ENCODE results near the gene USP37. TPM values are rescaled to one million over a fixed set of nuclear protein-coding genes. Genes with fewer than 3 reads are reported as not detected.

USP37 gene
- polyA plus RNA-seq, 1 of the 3 experiments (the other 2 are of a cell fraction) = 0.95 TPM

GRCh38 chr2:218607436-218608115 lies 39.4 kb upstream of the USP37 start, which contains the start of gene PLCD4 (continued):
- no peak for TF ChIP-seq SIN3A (IDR thresholded peaks at IDR 0.05; ENCODE audit: borderline replicate concordance, low read depth, low read length)
- peak; percentile 39; the same call in 1 of the 2 replicates for TF ChIP-seq TCF12 (IDR thresholded peaks at IDR 0.05)
- TF ChIP-seq MXI1 (IDR thresholded peaks at IDR 0.05; ENCODE audit: low read depth, low read length) = peak; percentile 78
- no peak for TF ChIP-seq USF2 (IDR thresholded peaks at IDR 0.05; ENCODE audit: borderline replicate concordance, low read depth, low read length)
- peak; percentile 79 for TF ChIP-seq TAF1 (IDR thresholded peaks at IDR 0.05; ENCODE audit: borderline replicate concordance, low read depth, low read length)
- no peak for TF ChIP-seq FOXM1 (IDR thresholded peaks at IDR 0.05; ENCODE audit: low read depth)
- no peak for TF ChIP-seq TEAD4 (IDR thresholded peaks at IDR 0.05; ENCODE audit: borderline replicate concordance, insufficient read depth)
- TF ChIP-seq YY1 (IDR thresholded peaks at IDR 0.05; ENCODE audit: low read depth) = no peak
- no peak for TF ChIP-seq JUND (IDR thresholded peaks at IDR 0.05)
- TF ChIP-seq GATA2 (CRISPR knock-in tag; IDR thresholded peaks at IDR 0.05) = peak; percentile 76
- peak; percentile 83 for TF ChIP-seq POLR2AphosphoS5 (IDR thresholded peaks at IDR 0.05; ENCODE audit: low read depth, low read length)
- no peak for TF ChIP-seq RXRA (IDR thresholded peaks at IDR 0.05; ENCODE audit: borderline replicate concordance, low read depth)
- no peak for TF ChIP-seq NRF1 (IDR thresholded peaks at IDR 0.05; ENCODE audit: low read depth, low read length)

GRCh38 chr2:218605432-218605831 lies 37.3 kb upstream of the USP37 start:
- no peaks in the 10 kb centered on the region for H3K9me3 ChIP-seq
- peak; percentile 62 for DNase-seq
- H3K9ac ChIP-seq = no peak overlapping the region
- peak overlapping the region; percentile 55 to 93; a peak in 3 of 4 replicates for H3K27ac ChIP-seq (ENCODE audit: low read depth in 2 of 2, low read length in 1 of 2)
- TF ChIP-seq USF1 (IDR thresholded peaks at IDR 0.05; ENCODE audit: borderline replicate concordance, low read depth) (no peak), YY1 (IDR thresholded peaks at IDR 0.05; ENCODE audit: low read depth) (no peak), NFIC (IDR thresholded peaks at IDR 0.05; ENCODE audit: borderline replicate concordance) (peak; percentile 78), MXI1 (IDR thresholded peaks at IDR 0.05; ENCODE audit: low read depth, low read length) (peak; percentile 79), RAD21 (IDR thresholded peaks at IDR 0.05; ENCODE audit: low read length) (peak; percentile 23; the same call in 1 of the 2 replicates), SMC3 (IDR thresholded peaks at IDR 0.05; ENCODE audit: low read depth, low read length) (peak; percentile 22; the same call in 1 of the 2 replicates), PBX3 (IDR thresholded peaks at IDR 0.05) (peak; percentile 26; the same call in 1 of the 2 replicates), CHD2 (IDR thresholded peaks at IDR 0.05; ENCODE audit: low read length, partially characterized antibody) (peak; percentile 94), GATA2 (CRISPR knock-in tag; IDR thresholded peaks at IDR 0.05) (peak; percentile 70), TCF12 (IDR thresholded peaks at IDR 0.05) (peak; percentile 76), EP300 (IDR thresholded peaks at IDR 0.05; ENCODE audit: borderline replicate concordance in 1 of 2, low read depth in 1 of 2, low read length in 1 of 2) (peak in 1 of 2 experiments; percentile 88; a peak in 2 of 4 replicates), MAX (IDR thresholded peaks at IDR 0.05; ENCODE audit: low read depth) (peak; percentile 66; the same call in 1 of the 2 replicates), RCOR1 (IDR thresholded peaks at IDR 0.05; ENCODE audit: low read length) (peak; percentile 66), ZBTB33 (IDR thresholded peaks at IDR 0.05; ENCODE audit: borderline replicate concordance, low read depth) (no peak)
- peak overlapping the region; percentile 68; the same call in 1 of the 2 replicates for H3K4me2 ChIP-seq
- 61% methylated on average over 2 of the region's 2 CpGs for WGBS (ENCODE audit: low lambda C conversion rate)
- H3K4me1 ChIP-seq (ENCODE audit: control insufficient read depth in 1 of 2, insufficient read depth in 2 of 2, low read depth in 1 of 2, low read length in 1 of 2) = peaks cover 10 to 25% of the 10 kb centered on the region in 2 experiments
- H3K4me3 ChIP-seq (ENCODE audit: low read depth in 2 of 2, low read length in 1 of 2) = no peak overlapping the region
- H3K36me3 ChIP-seq (replicated peaks in 1 of 2; ENCODE audit: control insufficient read depth in 1 of 2, insufficient read depth in 2 of 2, low read length in 1 of 2) = no peaks in the 10 kb centered on the region
- peak overlapping the region; percentile 71; the same call in 1 of the 2 replicates for H2AFZ ChIP-seq (ENCODE audit: low read depth)
- POLR2A ChIA-PET = no interaction called here
- peaks cover 5% of the 10 kb centered on the region for H3F3A ChIP-seq (replicated peaks; ENCODE audit: insufficient read depth)
- no peaks in the 10 kb centered on the region for H3K9me2 ChIP-seq
- H4K20me1 ChIP-seq (ENCODE audit: insufficient read depth) = no peaks in the 10 kb centered on the region
- H3K79me2 ChIP-seq (ENCODE audit: insufficient read depth) = no peaks in the 10 kb centered on the region
- CTCF ChIA-PET = no interaction called here
- H3K27me3 ChIP-seq (ENCODE audit: insufficient read depth) = no peaks in the 10 kb centered on the region
